IMR-90 (cell line): ENCODE results near the gene OARD1. TPM values are rescaled to one million over a fixed set of nuclear protein-coding genes. Genes with fewer than 3 reads are reported as not detected.

Source experiments
- ATAC-seq: fragments of 200-7000 bp; cut with Tn5 transposase; 2 replicates; pipeline ENCODE4 v1.9.1; 2020; ENCODE audit warnings: low read depth, mild to moderate bottlenecking, moderate library complexity
- BruUV-seq: library from RNA; stranded (reverse); fragments of 400-500 nt; replicated peaks from 2 replicates; lab custom pipeline; 2021; lab: Mats Ljungman, UMichigan
- CTCF ChIA-PET: fragments of 300-600 bp; formaldehyde crosslinking; extraction: SDS; loops from one replicate; lab custom pipeline; 2021; ENCODE audit warnings: antibody characterized with exemption; lab: Yijun Ruan, JAX
- POLR2A ChIA-PET: fragments of 300-600 bp; sonication (Branson Sonifier 250); formaldehyde crosslinking; loops from one replicate; lab custom pipeline; 2022; ENCODE audit warnings: antibody characterized with exemption; ENCODE audit not compliant: unreplicated experiment; lab: Charles Lee
- DNase-seq: peaks from one replicate; pipeline ENCODE4 v3.0.0; 2013
- H2AFZ ChIP-seq: replicated peaks from 2 replicates; pipeline ENCODE3; 2013; ENCODE audit warnings: low read length, mild to moderate bottlenecking; ENCODE audit not compliant: poor library complexity
- H2AK5ac ChIP-seq: 2 replicates; pipeline ENCODE4 v1.6.1; 2013; ENCODE audit warnings: low read depth, low read length, inconsistent platforms
- H2AK9ac ChIP-seq: replicated peaks from 2 replicates; pipeline ENCODE3; 2013; ENCODE audit warnings: mild to moderate bottlenecking, low read depth, low read length, moderate library complexity; ENCODE audit not compliant: poor library complexity
- H2BK120ac ChIP-seq: 2 replicates; pipeline ENCODE4 v1.6.1; 2013; ENCODE audit warnings: low read depth, low read length, inconsistent platforms
- H2BK15ac ChIP-seq: 3 replicates; pipeline ENCODE4 v1.6.1; 2013; ENCODE audit warnings: low read depth, low read length, inconsistent platforms
- H2BK20ac ChIP-seq: 2 replicates; pipeline ENCODE4 v1.6.1; 2013; ENCODE audit warnings: low read depth, mild to moderate bottlenecking, inconsistent platforms, low read length, moderate library complexity
- H2BK5ac ChIP-seq: 2 replicates; pipeline ENCODE4 v1.6.1; 2013; ENCODE audit warnings: mild to moderate bottlenecking, low read depth, low read length, inconsistent platforms; ENCODE audit not compliant: poor library complexity, severe bottlenecking
- H3K14ac ChIP-seq: replicated peaks from 2 replicates; pipeline ENCODE4 v1.6.1; 2013; ENCODE audit warnings: low read depth, low read length, inconsistent platforms
- H3K18ac ChIP-seq: 2 replicates; pipeline ENCODE4 v1.6.1; 2013; ENCODE audit warnings: low read depth, low read length, control low read depth
- H3K23ac ChIP-seq: 2 replicates; pipeline ENCODE4 v1.6.1; 2013; ENCODE audit warnings: low read depth, low read length, inconsistent platforms
- H3K27ac ChIP-seq: 2 replicates; pipeline ENCODE4 v1.5.1; 2013; ENCODE audit warnings: mild to moderate bottlenecking, control low read depth, low read length; ENCODE audit not compliant: insufficient read depth
- H3K27me3 ChIP-seq: 2 replicates; pipeline ENCODE4 v1.6.1; 2013; ENCODE audit warnings: low read length; ENCODE audit not compliant: control insufficient read depth, insufficient read depth
- H3K36me3 ChIP-seq: 2 replicates; pipeline ENCODE4 v1.6.1; 2013; ENCODE audit warnings: low read length, mixed read lengths; ENCODE audit not compliant: control insufficient read depth, insufficient read depth
- H3K4ac ChIP-seq: 2 replicates; pipeline ENCODE4 v1.6.1; 2013; ENCODE audit warnings: low read depth, low read length, inconsistent platforms
- H3K4me1 ChIP-seq: 2 replicates; pipeline ENCODE4 v1.6.1; 2013; ENCODE audit warnings: low read length, mixed read lengths; ENCODE audit not compliant: control insufficient read depth, insufficient read depth
- H3K4me2 ChIP-seq: 2 replicates; pipeline ENCODE4 v1.6.1; 2013; ENCODE audit warnings: low read depth, mild to moderate bottlenecking, control low read depth, low read length, moderate library complexity
- H3K4me3 ChIP-seq: 2 replicates; pipeline ENCODE4 v1.5.1; 2013; ENCODE audit warnings: low read depth, mild to moderate bottlenecking, control low read depth, low read length, moderate library complexity; ENCODE audit not compliant: insufficient read depth
- H3K56ac ChIP-seq: 2 replicates; pipeline ENCODE4 v1.6.1; 2013; ENCODE audit warnings: low read length, inconsistent platforms; ENCODE audit not compliant: insufficient read depth; ENCODE audit errors: extremely low read depth
- H3K79me1 ChIP-seq, 2 experiments: 2 replicates each; pipeline ENCODE4 v1.6.1; 2013; ENCODE audit warnings: low read length in 2 of 2, inconsistent platforms in 1 of 2, low read depth in 1 of 2
- H3K9ac ChIP-seq: 2 replicates; pipeline ENCODE4 v1.6.1; 2013; ENCODE audit warnings: low read depth, low read length, control low read depth
- H3K9me1 ChIP-seq: 2 replicates; pipeline ENCODE4 v1.6.1; 2013; ENCODE audit warnings: low read length, inconsistent platforms; ENCODE audit not compliant: insufficient read depth
- H3K9me3 ChIP-seq: 2 replicates; pipeline ENCODE4 v1.6.1; 2013; ENCODE audit warnings: low read length; ENCODE audit not compliant: control insufficient read depth, insufficient read depth
- H4K20me1 ChIP-seq: 2 replicates; pipeline ENCODE4 v1.6.1; 2013; ENCODE audit warnings: low read length, inconsistent platforms; ENCODE audit not compliant: insufficient read depth
- H4K5ac ChIP-seq: 2 replicates; pipeline ENCODE4 v1.6.1; 2013; ENCODE audit warnings: mild to moderate bottlenecking, low read depth, low read length, control low read depth
- H4K8ac ChIP-seq, 2 experiments: 2 replicates each; pipeline ENCODE4 v1.6.1; 2013; ENCODE audit warnings: low read depth in 2 of 2, low read length in 2 of 2, control low read depth in 1 of 2, inconsistent platforms in 1 of 2
- H4K91ac ChIP-seq: 2 replicates; pipeline ENCODE4 v1.6.1; 2013; ENCODE audit warnings: low read depth, low read length, inconsistent platforms; ENCODE audit not compliant: insufficient read depth
- BHLHE40 ChIP-seq: fragments of 150-350 bp; IDR thresholded peaks from 2 replicates; pipeline ENCODE4 v1.6.1; 2016; ENCODE audit warnings: mild to moderate bottlenecking, low read depth, low read length
- MXI1 ChIP-seq: IDR thresholded peaks from 2 replicates; pipeline ENCODE4 v1.6.1; 2012; ENCODE audit warnings: low read depth, mild to moderate bottlenecking, low read length, moderate library complexity, borderline replicate concordance
- POLR2A ChIP-seq: IDR thresholded peaks from 2 replicates; pipeline ENCODE4 v1.6.1; 2012; ENCODE audit warnings: mild to moderate bottlenecking, low read depth, low read length
- RAD21 ChIP-seq: IDR thresholded peaks from 2 replicates; pipeline ENCODE4 v1.6.1; 2012; ENCODE audit warnings: low read length, improper control_type of control experiment
- WGBS, 2 experiments: methylation state at CpG; one replicate each; pipeline versions ENCODE4 v1.1.5 to v1.1.7; 2013; ENCODE audit warnings: missing lambda C conversion rate in 2 of 2; ENCODE audit not compliant: insufficient read length in 1 of 2; ENCODE audit errors: extremely low coverage in 2 of 2; 5-methylcytosine and 5-hydroxymethylcytosine counted together
- dilution Hi-C: fragments of 300-500 bp; cut with HindIII; formaldehyde crosslinking; loops from one replicate; pipeline ENCODE4 v1.14.3; 2018; ENCODE audit warnings: low sequenced_read_pairs; ENCODE audit not compliant: unreplicated experiment
- in situ Hi-C: fragments of 300-500 bp; cut with MboI; formaldehyde crosslinking; loops from 3 replicates; pipeline ENCODE4 v1.14.3; 2019; ENCODE audit warnings: low sequenced_read_pairs, inconsistent platforms, mixed read lengths
- intact Hi-C: fragments of 100-400 bp; cut with micrococcal nuclease; formaldehyde crosslinking; loops from 2 replicates; pipeline ENCODE4 v1.10.0; 2022
- polyA plus RNA-seq, 3 experiments: library from polyadenylated mRNA; depleted of rRNA; stranded (reverse); fragments of >200 nt; gene quantifications; 2 replicates each; pipeline ENCODE4 v1.2.3, GENCODE V29; 2012; ENCODE audit warnings: low replicate concordance in 1 of 3
- total RNA-seq: library from RNA; depleted of rRNA; stranded (reverse); fragments of >200 nt; gene quantifications from 2 replicates; pipeline ENCODE4 v1.2.3, GENCODE V29; 2012

The OARD1 gene
- total and polyA plus RNA-seq, 2 of the 4 experiments (the other 2 are of a cell fraction): 2.3 to 5.5 TPM

DNA sequence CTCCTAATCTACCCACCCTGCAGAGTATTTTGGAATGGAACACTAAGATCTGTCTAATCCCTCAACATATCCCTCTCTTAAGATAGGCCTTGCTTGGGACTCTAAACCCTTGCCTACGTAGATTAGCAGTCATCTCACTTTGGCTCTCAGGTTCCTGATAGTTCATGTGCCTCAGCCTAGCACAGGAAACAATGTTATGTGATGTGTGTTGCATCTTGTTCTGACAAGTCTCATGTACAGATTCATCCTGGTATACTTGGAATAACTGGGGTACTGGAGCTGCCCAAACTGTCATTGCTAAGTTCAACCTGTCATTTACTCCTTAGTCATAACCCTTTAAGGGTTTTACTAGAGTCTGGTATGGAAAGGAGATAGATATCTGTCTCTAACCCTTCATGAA is 47.9 kb upstream of the OARD1 start:
- CTCF ChIA-PET: interaction anchor here (1.4 kb wide), 1 partner anchor 11 kb away, joined by 10 read pairs; no protein-coding TSS in a partner anchor
- no TSS peak for BruUV-seq
- Histone ChIP-seq H2AK9ac (no peak overlapping the region), H3K18ac (no peak overlapping the region), H3K9ac (no peak overlapping the region), H3K9me1 (no peaks in the 10 kb centered on the region; the same call in 1 of the 2 replicates), H3K27me3 (no peaks in the 10 kb centered on the region), H4K5ac (no peak overlapping the region), H3K79me1 (no peaks in the 10 kb centered on the region), H3K36me3 (no peaks in the 10 kb centered on the region), H3K27ac (no peak overlapping the region), H2BK5ac (no peak overlapping the region), H4K20me1 (no peaks in the 10 kb centered on the region), H2AK5ac (no peak overlapping the region), H3K56ac (no peak overlapping the region), H2BK120ac (no peak overlapping the region), H4K91ac (no peak overlapping the region), H3K4me1 (no peaks in the 10 kb centered on the region), H3K4me3 (no peak overlapping the region), H3K4ac (no peak overlapping the region), H2BK15ac (no peak overlapping the region), H3K23ac (no peak overlapping the region), H3K4me2 (no peak overlapping the region), H4K8ac (no peak overlapping the region), H3K14ac (no peak overlapping the region), H2BK20ac (no peak overlapping the region), H3K9me3 (no peaks in the 10 kb centered on the region), H2AFZ (no peak overlapping the region)
- POLR2A ChIA-PET: no interaction called here
- intact Hi-C loops: no loop called here
- no CpG with 5 or more reads among the region's 1 CpG for WGBS, 2 experiments
- in situ Hi-C loops: no loop called here
- TF ChIP-seq RAD21 (no peak), POLR2A (no peak), BHLHE40 (no peak), MXI1 (no peak)
- dilution Hi-C loops: no loop called here
- no peak for DNase-seq
- no peak for ATAC-seq
